PFSK-1 (cell line): Measurements from ENCODE around the gene ZNF70.

Experiments used
- POLR2AphosphoS5 ChIP-seq: IDR thresholded peaks from 2 replicates; pipeline ENCODE4 v1.6.1; 2012; ENCODE audit warnings: low read depth, mild to moderate bottlenecking, control low read depth, low read length, moderate library complexity
- TAF1 ChIP-seq: IDR thresholded peaks from 2 replicates; pipeline ENCODE4 v1.6.1; 2012; ENCODE audit warnings: low read length, control low read depth, borderline replicate concordance; ENCODE audit not compliant: insufficient read depth
- TF ChIP-seq, protein P1 (sequence below), 2 experiments: IDR thresholded peaks; 2 replicates each; pipeline versions ENCODE4 v1.6.1 to v1.8.0; 2011 to 2012; ENCODE audit warnings: low read depth in 2 of 2, low read length in 2 of 2, control low read depth in 1 of 2, inconsistent platforms in 1 of 2, mild to moderate bottlenecking in 1 of 2, moderate library complexity in 1 of 2; ENCODE audit not compliant: insufficient read depth in 1 of 2

DNA sequence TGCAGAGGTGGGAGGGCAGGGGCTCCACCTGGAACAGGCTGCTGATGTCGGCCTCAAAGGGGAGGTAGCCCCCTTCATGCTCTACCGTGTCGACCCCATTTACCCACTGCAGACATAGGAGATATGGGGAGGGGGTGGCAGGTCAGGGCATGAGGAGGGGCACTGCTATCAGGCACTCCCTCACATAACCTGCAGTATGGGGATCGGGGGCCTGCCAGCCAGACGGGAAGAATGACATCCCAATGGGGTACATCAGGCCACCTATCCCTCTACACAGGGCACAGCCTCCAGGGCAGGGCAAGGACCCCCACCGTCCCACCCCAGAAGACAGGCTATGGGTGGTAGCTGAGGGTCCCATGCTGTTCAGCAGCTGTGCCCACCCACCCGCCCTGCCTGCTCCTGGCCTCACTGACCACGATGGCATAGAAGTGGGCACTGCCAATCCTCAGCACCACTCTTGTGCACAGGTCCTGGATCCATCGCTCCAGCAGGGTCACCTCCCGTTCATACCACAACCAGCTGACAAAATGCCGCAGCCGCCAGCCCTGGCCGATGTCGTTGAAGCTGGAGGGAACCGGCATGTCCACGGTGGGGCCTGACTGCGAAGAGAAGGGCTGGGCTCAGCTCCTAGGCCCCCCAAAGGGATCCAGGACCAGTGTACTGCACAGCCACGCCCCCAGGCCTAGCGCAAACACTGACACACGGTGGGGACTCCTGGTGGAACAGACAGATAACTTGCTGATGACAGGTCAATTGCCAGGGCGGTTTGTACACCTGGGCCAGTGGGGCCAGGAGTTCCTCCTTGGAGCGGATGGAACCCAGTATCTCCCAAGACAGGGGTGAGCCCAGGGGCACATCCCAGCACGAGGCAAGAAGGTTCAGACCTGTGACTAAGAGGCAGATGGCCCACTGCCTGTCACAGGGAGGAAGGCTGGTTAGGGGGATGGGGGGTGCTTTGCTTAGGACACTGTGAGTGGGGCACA lies 36.0 kb downstream of the ZNF70 start:
- no peak for TF ChIP-seq TAF1
- no peak for TF ChIP-seq POLR2AphosphoS5
- TF ChIP-seq, protein P1, sequence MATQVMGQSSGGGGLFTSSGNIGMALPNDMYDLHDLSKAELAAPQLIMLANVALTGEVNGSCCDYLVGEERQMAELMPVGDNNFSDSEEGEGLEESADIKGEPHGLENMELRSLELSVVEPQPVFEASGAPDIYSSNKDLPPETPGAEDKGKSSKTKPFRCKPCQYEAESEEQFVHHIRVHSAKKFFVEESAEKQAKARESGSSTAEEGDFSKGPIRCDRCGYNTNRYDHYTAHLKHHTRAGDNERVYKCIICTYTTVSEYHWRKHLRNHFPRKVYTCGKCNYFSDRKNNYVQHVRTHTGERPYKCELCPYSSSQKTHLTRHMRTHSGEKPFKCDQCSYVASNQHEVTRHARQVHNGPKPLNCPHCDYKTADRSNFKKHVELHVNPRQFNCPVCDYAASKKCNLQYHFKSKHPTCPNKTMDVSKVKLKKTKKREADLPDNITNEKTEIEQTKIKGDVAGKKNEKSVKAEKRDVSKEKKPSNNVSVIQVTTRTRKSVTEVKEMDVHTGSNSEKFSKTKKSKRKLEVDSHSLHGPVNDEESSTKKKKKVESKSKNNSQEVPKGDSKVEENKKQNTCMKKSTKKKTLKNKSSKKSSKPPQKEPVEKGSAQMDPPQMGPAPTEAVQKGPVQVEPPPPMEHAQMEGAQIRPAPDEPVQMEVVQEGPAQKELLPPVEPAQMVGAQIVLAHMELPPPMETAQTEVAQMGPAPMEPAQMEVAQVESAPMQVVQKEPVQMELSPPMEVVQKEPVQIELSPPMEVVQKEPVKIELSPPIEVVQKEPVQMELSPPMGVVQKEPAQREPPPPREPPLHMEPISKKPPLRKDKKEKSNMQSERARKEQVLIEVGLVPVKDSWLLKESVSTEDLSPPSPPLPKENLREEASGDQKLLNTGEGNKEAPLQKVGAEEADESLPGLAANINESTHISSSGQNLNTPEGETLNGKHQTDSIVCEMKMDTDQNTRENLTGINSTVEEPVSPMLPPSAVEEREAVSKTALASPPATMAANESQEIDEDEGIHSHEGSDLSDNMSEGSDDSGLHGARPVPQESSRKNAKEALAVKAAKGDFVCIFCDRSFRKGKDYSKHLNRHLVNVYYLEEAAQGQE (IDR thresholded peaks at IDR 0.05; ENCODE audit: insufficient read depth in 1 of 2, low read depth in 2 of 2, low read length in 2 of 2), result no peak
